HG02885 (cell line): ENCODE measurements around the gene C17orf113.

ENCODE experiments used
- ATAC-seq: cut with Tn5 transposase; IDR thresholded peaks from one replicate; pipeline ENCODE4 v1.9.1; 2021; ENCODE audit warnings: mild to moderate bottlenecking; ENCODE audit not compliant: unreplicated experiment, poor library complexity

The C17orf113 gene

GRCh38 chr17:42050393-42051012 lies at the start of gene C17orf113:
Gene C17orf113, minus strand, starts transcription at chr17:42050601. Its CDS starts 7,225 bp downstream, at chr17:42043376.
- ATAC-seq, result peak; percentile 43

DNA sequence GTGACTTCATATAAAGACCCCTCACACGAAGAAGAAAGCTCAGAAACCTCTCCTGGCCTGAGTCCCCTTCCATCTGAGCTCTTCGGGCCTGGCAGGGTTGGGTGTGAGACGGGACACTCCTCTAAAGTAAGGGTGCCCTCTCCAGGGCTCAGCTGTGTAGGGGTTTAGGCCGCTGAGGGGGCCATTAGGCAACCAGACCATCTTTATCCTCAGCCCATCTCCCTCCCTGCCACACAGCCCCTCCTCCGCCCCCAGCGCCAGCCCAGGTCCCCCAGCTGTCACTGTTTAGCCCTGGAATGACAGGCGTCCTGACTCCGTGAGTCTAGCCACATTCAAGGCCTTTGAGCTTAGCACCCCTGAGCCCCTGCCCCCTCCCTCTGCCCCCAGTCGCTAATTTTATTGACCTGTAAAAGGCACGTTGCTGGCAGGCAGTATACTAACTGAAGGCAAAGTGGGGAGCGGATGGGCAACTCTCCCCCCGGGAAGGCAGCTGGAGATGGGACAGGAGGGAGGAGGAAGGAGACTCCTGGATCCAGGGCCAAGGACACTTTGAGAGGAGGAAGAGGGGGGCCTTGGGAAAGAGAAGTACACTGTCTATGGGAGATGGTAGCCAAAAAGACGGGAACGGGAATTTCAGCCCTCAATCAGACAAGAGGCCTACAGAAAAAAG lies 48.5 kb upstream of the C17orf113 start:
- no peak for ATAC-seq

GRCh38 chr17:42097691-42098631 lies 47.6 kb upstream of the C17orf113 start, which contains the start of gene ZNF385C:
Gene ZNF385C, minus strand, starts transcription at chr17:42098473. Its CDS starts 35,417 bp downstream, at chr17:42063056.
- ATAC-seq, result no peak

- no peak for ATAC-seq
Observed at GRCh38 chr17:42096360-42097111, 46.1 kb upstream of the C17orf113 start.

DNA sequence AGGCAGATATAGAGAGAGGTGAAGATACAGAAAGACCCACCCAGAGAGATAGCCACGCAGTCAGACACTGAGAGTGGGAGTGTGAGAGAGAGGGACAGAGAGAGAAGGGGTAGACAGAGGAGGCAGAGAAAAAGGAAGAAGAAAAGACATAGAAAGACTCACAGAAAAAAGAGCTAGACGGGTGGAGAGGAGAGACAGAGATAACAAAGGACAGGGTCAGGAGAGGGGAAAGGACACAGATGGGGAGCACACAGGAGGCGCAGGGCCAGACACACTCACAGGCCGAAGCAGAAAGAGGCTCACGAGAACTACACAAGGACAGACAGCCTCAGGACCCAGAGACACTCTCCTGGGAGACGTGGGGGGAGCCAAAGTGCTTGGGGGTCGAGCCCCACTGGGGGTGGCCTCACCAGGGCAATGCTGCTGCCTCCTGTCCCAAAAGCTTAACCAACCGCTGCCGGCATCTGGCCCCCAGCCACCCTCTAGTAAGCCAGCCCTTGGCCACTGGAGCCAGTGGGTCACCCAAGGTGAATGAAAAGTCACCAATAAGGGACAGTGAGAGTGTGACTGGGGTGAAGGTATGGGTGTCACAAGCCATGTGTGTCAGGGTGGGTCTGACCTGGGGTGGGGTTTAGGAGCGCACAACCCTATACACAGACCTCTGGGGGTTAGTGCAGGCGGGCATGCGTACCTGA lies 44.1 kb upstream of the C17orf113 start:
- no peak for ATAC-seq

- ATAC-seq, result no peak
Observed at GRCh38 chr17:42092939-42093338, 42.5 kb upstream of the C17orf113 start.

- ATAC-seq, result no peak
Observed at GRCh38 chr17:42090964-42091790, 40.8 kb upstream of the C17orf113 start.

- no peak for ATAC-seq
Observed at GRCh38 chr17:42088736-42089135, 38.3 kb upstream of the C17orf113 start.

- no peak for ATAC-seq
Observed at GRCh38 chr17:42087736-42088705, 37.6 kb upstream of the C17orf113 start.

DNA sequence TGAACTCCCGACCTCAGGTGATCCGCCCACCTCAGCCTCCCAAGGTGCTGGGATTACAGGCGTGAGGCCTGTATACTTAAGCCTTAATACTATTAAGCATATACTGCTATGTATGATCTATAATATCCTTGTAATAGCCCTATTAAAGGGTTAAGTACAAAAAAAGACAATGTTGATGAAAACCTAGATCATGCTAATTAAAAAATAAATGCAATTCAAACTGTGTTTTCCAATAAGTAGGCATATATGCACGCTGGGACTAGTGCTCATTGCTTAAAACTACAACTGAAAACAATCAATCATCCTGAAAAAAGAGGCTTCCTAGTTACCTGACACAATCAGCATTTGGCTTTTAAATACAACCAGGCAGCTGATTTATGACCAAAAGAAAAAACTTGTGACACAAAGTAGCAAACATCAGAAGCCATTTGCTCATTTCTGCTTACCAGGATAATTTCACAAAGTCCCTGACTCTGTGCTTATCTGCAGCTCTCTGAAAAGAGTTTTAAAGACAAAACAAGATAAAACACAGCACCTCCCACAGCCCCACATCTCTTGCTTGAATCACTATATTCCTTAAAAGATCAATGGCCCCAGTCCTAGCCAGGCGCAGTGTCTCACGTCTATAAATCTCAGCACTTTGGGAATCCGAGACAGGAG lies 36.8 kb upstream of the C17orf113 start:
- no peak for ATAC-seq

- no peak for ATAC-seq
Observed at GRCh38 chr17:42081516-42082129, 31.2 kb upstream of the C17orf113 start.

DNA sequence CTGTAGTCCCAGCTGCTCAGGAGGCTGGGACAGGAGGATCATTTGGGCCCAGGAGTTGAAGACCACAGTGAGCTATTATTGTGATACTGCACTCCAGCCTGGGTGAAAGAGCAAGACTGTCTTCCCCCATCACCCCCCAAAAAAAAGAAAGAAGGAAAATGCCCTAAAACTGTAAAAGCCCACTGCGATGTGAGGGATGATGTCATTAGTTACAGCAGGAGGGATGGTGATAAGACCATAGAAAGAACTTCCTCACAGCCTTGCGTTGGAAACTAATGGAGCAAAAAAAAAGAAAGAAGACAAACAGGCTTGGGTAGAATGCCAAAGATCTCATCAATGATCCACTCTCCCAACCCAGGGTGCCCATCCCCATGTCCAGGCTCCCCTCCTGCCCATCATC lies 29.1 kb upstream of the C17orf113 start:
- no peak for ATAC-seq

DNA sequence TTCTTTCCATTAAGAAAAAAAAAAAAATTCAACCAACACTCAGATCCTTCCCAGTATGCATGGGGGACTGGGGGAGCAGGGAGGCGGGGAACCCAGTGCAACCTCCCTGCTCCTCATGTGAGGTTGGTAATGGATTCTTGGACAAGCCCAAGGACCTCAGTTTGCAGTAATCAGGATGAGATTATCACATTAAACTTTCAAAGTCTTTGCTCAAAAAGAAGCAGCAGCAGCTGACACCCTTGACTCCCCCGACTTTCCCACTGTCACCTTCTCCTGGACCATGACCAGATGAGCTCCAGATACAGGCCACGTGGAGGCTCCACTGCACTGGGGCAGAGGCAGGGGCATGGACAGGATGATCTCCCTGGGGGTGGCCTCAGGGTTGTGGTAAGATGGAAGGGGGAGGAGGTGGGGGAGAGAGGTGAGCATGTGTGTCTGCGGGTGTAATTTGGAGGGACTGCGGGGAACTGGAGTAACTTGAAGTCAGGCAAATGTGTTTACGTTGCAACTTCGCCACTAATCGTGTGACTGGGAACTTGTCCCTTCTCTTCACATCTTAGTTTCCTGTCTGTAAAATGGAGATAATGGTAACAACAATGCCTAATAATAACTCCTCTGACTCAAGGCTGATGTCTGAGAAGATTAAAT lies 28.1 kb upstream of the C17orf113 start:
- ATAC-seq, result no peak

GRCh38 chr17:42077755-42078154 lies 27.4 kb upstream of the C17orf113 start:
- ATAC-seq, result no peak

DNA sequence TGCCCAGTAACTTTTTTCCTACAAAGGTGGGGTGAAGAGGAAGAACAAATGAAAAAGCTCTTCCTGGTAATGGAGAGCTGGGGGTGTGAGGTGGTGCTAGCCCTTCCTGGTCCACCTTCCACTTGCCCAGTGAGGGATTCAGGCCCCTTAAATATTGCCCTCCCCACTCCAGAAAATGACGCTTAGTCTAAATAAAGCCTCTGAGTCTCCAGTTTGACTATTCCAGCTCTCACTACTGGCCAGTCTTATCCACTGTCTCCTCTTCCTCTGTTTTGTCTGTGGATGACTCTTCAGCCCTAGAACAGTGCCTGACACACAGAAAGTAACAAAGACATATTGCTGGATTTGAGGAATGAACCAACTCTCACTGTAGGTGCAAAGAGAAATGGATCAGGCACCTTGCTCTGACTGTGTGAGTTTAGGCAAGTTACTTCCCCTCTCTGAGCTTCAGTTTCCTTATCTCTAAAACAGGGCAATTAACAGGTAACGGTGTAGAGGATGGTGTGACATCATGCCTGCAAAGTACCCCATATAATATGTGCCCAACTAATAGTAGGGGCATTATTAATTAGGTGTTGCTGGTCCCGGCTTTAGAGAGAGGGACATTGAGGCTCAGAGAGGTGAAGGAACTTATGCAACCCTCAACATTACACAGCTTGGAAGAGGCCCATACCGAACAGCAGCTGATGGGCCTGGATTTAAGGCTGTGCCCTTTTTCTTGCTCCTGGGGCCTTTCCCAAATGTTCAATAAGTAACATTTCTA lies 26.6 kb upstream of the C17orf113 start:
- ATAC-seq, result no peak

- ATAC-seq, result no peak
Observed at GRCh38 chr17:42075789-42076188, 25.4 kb upstream of the C17orf113 start.
